Measurements from ENCODE around the gene DES.
"Not testable (repeated sequence)": the region's sequence is repeated elsewhere in the genome, so short reads cannot be mapped to it uniquely, and the experiment has no call there.

The DES gene

DNA sequence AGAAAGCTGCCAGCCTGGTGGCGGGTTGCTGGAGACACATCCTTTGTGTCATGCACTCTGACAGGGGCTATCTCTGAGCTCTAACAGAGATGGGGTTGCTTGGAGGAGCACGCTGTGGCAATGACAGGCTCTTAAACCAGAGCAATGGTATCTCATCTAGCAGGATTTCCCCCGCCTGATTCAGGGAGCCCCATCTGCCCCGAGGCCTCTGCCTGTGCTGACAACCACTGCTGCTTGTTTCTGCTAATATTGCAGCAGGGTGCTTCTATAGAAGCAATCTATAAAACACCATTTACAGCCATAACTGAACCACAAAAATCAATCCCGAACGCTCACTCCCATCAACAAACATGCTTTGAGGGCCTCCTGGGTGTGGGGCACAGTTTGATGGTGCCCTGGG, 17.6 kb upstream of the DES start:
- DNase-seq: no peak

DNA sequence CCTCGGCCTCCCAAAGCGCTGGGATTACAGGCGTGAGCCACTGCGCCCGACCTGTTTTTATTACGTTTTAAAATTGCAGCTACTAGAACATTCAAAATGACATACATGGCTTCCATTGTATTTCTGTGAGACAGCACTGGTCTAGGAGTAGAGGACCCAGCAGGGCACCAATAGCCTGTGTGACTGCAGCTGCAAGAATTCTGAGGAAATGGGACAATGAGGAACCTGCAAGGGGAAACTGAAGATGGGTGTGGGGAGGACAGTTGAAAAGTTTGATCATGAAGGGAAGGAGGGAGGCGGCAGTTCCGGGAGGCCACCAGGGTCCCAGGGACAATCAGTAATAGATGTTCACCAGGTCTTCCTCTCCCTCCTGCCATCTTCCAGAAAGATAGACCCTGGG, 16.6 kb upstream of the DES start:
- no peak for DNase-seq

DNA sequence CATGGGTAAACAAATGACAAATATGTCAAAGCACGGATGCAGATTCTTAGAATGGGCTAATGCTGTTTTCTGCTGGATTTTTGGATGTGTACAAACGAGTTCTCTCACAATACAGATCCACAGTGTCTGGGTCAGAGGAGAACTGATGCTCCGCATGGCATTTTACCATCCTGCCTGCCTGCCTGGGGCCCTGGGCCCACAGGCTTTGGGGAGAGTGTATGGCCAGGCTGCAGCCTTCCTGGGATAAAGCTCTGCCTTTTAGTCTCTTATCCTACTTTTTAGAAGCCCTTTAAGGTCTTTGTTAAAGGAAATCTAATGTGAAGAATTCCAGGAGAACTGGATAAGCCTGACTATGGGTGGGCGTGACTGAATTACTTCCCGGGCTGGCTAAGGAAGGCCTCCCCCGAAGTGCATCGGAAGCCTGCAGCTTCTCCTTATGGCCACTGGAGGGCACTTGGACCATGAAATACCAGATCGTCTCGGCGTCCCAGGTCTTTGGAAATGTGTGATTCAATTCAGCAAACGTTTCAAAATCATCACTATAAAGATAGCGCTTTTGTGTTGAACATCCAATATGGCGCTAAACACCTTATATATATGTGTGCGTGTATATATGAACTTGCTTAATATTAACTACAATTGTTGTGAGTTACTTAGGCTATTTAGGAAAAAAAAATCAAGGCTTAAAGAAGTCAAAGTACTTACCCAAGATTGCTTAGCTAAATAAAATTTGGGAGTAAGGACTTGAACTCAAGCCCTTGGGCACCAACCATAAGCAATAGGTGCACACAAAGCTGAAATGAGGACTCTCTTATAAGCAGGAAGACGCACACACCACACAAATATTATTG, 15.3 kb upstream of the DES start:
- DNase-seq: peak; percentile 53

DNA sequence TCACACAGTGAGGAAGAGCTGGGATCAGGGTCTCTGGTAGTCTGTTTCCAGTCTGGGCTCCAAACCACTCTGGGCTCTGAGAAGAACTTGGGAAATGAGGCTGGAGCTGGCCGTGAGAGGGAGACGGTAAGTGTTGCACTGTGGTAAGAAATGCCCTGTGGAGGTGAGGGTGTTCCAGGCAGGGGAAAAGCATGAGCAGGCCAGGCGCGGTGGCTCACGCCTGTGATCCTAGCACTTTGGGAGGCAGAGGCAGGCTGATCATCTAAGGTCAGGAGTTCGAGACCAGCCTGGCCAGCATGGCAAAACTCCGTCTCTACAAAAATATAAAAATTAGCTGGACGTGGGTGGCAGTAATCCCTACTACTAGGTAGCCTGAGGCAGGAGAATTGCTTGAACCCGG, 14.3 kb upstream of the DES start:
- no peak for DNase-seq

DNA sequence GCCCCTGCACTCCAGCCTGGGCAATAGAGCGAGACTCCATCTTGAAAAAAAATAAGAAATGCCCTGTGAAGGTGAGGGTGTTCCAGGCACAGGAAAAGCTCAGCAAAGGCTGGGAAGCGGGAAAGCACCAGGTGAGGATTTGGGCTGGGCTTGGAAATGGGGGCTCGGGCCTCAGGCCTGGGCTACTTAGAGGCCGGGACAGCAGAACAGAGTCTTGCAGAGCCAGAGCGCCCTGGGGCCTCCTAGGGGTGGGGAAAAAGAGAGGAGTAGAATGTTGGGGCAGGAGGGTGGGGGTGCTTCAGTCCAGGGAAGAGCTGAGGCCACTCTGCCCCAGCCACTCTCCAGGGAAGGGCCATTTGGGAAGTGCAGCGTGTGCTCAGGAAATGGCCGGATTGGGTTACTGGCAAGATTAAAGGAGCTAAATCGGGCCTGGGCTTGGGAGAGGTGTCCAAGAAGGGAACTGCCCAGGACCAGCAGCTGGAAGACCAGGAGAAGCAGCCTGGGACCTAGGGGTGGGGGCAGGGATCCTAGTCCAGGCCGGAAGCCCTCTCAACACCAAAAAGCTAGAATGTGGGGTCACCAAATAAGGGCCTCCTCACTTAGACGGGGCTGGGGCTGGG, 13.8 kb upstream of the DES start:
- DNase-seq: no peak

DNA sequence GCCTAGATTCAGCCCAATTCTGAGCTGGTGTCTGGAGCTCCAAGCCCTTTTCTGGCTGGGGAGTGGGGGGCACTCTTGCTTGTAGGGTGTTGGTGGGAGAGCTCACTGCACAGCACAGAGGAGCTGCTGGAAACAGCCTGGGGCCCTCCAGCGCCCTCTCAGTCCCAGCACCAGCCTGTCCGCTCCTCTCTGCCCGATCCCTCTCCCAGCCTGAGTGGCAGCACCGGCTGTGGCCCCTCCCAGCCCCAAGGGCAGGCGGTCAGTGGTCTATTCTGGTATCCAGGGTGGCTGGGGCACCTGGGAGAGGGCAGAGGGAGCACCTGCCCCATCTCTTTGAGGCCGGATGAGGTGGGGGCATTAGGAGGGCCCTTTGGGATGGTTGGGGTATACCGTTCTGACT, 13.2 kb upstream of the DES start:
- no peak for DNase-seq

DNA sequence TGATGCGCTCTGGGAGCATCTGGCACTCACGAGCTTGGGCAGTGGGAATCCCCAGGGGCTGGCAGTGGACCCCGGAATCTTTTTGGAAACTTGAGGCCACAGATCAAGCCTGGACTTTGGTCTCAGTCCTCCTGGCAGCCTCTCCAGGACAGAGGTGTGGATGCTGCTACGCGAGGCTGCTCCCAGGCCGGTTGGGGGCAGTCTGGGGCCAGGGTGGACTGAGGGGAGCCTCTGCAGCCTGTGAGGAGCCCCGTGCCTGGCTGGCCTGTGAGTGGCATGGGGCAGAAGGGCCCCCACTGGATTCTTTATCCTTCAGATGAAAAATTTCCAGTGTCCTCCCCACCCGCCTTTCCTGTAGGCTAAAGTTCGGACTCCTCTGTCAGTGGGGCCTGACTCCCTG, 12.7 kb upstream of the DES start:
- DNase-seq: no peak

DNA sequence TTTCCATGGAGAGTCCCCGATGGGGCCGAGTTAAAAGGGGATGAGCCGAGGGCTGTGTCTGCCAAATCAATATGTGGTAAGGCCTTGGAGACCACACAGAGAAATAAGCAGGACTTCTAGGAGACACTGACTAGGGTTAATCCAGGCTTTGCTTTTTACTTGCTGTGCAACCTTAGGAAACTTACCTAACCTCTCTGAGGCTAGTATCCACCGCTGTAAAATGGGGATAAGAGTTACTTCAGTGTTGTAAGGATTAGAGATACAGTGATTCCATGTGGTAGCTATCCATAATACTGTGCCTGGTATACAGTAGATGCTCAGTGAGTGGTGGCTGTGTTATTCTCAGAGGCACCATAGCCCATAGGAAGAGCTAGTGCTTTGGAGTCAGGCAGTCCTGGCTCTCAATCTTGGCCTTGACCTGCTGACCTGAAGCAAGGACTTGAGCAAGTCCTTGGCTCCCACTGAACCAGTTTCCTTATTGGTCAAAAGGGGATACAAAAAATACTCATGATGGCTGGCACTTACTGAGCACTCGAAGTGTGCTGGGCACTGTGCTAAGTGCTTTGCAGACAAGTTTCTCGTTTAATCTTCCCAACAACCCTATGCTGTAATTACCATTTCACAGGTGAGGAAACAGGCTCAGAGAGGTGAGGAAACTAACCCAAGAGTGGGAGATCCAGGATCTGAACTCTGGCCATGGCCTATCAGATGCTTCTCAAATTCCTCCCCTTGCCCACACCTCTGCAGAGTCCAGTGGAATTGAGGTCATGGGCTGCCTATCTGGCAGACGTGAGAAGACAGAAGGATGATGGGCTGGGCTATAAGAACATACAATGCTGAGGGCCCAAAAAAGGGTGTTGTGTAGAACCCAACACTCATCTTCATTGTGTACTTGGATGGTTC, 12.0 kb upstream of the DES start:
- no peak for DNase-seq

DNA sequence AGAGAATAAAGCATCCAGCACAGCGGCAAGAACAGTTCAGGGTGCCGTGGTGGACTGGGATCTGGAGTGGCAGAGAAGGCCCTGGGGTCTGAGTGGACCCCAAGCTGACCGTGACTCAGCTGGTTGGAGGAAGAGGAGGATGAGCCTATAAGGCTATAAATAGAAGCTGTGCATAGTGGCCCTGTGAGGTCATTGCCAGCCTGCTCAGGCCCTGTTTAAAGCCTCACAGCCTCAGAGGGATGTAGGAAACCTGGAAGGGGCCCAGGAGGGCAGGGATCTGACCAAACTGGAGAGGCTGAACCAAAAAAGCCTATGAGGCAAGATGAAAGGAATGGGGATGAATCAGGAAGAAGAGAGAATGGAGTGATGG, 11.3 kb upstream of the DES start:
- DNase-seq: no peak

DNA sequence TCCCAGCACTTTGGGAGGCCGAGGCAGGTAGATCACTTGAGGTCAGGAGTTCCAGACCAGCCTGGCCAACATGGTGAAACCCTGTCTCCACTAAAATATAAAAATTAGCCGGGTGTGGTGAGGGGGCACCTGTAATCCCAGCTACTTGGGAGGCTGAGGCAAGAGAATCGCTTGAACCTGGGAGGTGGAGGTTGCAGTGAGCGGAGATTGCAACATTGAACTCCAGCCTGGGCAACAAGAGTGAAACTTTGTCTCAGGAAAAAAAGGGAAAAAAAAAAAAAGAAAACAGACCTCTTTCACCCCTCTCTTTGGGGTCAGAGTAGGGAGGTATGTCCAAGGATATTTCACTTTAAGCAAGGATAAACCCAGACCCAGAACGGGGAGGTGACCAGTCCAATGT, 10.8 kb upstream of the DES start:
- not testable (repeated sequence) for DNase-seq

DNA sequence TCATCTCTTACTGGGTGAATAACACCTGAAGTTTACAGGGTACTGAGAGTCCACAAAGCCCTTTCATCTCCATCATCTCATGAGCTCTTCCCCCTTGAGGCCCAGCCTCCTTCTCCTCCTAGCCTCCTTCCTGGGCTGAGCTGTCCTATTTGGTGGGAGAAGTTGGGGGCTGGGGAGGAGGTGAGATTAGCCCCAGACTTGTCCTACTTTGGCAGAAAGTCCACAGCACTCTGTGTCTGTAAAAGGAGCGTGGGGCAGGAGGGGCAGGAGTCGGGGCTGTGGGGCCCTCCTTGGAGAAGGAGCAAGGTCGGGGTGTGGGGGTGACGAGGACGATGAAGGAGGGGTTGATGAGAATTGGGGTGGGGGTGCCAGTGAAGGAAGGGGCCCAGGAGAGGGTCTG, 10.0 kb upstream of the DES start:
- no peak for DNase-seq

DNA sequence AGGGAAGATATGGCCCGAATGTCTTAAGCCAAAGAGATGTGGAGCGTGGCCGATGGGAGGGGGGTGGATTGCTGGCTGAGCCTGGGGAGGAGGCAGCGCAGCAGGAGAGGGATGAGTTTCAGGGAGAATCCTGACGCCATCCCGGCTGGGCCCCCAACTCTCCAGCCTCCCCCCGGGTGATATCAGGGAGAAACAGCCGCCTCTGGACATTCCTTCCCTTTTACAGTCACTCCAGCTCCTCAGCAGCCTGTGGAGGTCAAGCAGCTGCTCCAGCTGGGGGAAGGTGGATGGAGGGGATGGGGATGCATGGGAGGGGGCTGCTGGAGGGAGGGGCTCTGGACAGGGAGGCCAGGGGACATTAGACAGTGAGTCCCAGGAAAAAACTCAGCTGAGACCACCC, 9.5 kb upstream of the DES start:
- DNase-seq: no peak

DNA sequence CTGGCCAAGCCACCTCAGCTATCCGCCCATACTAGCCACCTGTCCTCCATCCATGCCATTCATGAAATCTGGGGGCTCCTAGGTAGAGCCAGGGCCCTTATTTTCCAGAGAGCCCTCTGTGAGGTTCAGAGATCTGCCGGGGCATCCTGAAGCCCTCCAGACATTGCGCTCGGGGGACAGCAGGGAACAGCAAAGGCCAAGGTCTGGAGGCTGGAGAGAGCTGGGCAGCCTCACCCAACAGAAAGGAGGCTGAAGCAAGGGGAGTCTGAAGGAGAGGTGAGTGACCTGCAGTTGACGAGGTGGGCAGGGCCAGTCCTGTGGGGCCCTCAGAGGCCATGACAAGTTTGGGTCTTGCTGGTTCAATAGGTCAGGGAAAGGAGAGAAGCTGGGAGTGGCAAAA, 8.6 kb upstream of the DES start:
- DNase-seq: no peak

DNA sequence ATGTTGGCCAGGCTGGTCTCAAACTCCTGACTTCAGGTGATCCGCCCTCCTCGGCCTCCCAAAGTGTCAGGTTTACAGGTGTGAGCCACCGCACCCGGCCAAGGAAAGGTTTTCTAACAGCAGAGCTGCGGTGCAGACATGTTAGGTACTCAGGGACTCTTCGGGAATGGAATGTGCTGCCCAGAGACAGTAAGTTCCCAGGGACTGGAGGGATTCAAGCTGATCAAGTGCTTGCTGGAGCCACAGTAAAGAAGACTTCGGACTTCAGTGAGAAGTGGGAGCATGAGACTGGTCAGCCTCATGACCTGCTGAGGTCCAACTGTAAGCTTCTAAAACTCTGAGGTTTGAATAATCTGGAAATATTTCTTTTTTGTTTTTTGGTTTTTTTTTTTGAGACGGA, 7.8 kb upstream of the DES start:
- no peak for DNase-seq

DNA sequence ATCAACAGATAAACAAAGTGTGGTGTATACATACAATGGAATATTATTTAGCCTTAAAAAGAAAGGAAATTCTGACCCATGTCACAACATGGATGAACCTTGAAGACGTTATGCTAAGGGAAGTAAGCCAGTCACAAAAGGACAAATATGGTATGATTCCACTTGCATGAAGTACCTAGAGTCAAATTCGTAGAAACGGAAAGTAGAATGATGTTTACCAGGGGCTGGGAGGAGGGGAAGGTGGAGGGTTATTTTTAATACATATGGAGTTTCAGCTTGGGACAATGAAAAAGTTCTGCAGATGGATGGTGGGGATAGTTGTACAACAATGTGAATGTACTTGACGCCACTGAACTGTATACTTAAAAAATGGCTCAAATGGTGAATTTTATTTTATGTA, 3.3 kb upstream of the DES start:
- no peak for DNase-seq

DNA sequence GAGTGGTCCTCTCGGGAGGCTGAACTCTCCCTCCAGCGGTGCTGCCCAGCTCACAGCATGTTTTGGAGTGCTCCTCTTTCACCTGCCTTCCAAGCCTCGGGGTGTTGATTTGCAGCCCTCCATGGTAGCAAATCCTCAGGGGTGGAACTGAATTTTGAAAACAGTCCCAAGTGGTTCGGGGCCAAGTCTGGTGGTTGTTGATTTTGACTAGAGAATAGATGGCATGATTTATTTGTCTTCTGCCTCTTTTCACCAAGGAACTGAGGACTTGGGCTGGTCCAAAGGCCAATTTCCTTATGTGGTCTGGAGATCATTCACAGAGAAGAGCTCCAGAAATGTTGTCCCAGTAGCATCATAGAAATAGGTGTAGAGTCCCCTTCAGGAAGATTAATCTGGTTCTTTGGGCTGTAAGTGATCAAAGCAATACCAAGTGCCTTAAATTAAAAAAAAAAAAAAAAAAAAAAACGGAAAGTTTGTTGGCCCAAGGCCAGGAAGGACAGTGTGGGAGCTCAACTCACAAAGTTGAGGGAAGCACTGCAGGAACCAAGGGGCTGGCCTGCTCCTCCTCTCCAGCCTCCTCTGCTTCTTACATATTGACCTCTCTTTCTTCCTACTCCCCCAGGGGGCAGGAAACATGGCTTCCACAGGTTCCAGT, 2.5 kb upstream of the DES start:
- no peak for DNase-seq

DNA sequence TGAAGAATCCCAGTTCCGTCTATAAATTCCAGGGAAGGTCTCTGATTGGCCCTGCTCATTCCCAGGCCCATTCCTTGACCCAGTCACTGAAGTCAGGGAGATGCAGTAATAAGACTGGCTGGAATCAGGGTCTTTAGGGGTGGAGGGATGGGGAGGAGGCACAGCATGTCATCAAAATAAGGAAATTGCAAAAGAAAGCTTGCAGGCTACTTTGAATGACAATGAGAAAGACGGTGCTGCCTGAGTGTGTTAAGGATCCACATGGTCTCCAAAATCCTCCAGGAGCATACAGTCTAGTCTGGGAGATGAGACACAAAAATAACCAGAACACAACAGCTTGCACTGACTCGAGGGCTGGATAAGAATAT, 2.0 kb upstream of the DES start:
- DNase-seq: no peak

DNA sequence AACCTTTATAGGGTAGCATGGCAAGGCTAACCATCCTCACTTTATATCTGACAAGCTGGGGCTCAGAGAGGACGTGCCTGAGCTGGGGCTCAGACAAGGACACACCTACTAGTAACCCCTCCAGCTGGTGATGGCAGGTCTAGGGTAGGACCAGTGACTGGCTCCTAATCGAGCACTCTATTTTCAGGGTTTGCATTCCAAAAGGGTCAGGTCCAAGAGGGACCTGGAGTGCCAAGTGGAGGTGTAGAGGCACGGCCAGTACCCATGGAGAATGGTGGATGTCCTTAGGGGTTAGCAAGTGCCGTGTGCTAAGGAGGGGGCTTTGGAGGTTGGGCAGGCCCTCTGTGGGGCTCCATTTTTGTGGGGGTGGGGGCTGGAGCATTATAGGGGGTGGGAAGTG, 1.2 kb upstream of the DES start:
- no peak for DNase-seq

DNA sequence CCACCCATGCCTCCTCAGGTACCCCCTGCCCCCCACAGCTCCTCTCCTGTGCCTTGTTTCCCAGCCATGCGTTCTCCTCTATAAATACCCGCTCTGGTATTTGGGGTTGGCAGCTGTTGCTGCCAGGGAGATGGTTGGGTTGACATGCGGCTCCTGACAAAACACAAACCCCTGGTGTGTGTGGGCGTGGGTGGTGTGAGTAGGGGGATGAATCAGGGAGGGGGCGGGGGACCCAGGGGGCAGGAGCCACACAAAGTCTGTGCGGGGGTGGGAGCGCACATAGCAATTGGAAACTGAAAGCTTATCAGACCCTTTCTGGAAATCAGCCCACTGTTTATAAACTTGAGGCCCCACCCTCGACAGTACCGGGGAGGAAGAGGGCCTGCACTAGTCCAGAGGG, 803 bp upstream of the DES start:
- DNase-seq: no peak

DNA sequence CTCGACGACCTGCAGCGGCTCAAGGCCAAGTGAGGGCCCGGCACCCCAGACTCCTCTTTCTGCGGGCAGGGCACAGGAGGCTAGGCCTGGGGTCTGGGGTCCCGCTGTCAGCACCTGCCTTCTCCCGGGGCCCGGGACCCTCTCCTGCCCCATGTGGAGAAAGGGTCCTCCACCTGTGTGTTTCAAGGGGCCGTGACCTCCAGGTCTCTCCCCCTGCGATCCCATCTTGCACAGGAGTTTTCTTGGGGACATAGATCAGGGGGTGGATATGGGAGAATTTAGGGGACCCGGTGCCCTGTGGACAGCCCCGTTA, 791 bp downstream of the DES start:
- DNase-seq: no peak

DNA sequence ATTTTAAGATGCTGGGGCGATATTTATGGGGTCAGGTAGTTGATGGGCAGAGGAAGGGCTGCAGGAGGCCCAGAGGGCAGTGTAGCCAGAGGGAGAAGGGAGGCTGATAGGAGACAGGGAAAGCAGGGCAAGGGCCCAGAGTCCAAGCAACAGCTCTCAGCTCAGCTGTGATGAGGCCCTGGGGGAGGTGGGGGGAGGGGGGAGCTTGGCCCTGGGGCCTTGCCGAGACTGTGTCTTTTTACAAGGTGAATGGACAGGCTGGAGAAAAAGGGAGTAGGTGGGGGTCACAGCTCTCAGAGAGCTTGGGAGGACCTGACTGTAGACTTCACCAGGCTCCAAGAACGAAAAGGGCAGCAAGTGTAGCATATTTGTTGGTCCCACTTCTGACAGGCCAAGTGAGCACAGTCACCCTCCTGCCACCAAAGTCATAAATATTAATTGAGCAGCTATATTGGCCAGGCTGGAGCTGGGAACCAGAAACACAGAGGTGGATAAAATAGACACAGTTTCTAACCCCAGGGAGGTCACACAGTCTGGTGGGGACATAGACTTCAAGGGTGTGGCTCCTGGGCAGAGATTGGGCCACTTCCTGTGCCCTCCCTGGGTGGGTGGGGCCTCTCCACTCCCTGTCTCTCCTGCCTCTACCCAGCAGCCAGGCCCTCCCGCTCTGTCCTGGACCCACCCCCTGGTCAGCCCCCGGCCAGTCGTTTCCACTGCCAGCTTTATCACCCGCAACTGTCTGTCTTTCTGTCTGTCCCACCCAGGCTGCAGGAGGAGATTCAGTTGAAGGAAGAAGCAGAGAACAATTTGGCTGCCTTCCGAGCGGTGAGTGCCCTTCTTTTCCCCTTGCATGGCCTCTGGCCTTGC, 1.4 kb downstream of the DES start:
- DNase-seq: no peak

DNA sequence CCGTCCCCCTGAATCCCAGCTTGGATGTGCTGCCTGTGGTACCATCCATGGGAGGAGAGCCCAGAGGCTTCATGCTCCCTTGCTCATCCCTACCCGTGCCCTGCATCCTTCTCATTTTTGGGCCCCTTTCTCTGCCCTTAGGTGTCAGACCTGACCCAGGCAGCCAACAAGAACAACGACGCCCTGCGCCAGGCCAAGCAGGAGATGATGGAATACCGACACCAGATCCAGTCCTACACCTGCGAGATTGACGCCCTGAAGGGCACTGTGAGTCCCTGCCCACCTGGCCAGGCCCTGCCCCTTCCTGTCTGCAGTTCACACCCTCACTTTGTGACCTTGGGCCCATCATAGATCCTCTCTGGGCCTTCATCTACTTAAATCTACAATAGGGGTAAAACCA, 2.5 kb downstream of the DES start:
- DNase-seq: no peak

DNA sequence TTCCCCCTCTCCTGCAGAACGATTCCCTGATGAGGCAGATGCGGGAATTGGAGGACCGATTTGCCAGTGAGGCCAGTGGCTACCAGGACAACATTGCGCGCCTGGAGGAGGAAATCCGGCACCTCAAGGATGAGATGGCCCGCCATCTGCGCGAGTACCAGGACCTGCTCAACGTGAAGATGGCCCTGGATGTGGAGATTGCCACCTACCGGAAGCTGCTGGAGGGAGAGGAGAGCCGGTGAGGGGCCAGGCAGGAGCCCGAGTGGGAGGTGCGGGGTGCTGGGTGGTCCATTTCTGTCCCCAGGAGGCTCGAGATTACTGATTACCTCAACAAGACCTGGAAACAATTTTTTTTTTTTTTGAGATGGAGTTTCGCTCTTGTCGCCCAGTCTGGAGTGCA, 3.1 kb downstream of the DES start:
- DNase-seq: no peak

Data from NCI-H526 treated with DMSO at 0.1 percent for 48 hours (cell line).